ENCODE data around the gene PDK4.

The PDK4 gene

DNA sequence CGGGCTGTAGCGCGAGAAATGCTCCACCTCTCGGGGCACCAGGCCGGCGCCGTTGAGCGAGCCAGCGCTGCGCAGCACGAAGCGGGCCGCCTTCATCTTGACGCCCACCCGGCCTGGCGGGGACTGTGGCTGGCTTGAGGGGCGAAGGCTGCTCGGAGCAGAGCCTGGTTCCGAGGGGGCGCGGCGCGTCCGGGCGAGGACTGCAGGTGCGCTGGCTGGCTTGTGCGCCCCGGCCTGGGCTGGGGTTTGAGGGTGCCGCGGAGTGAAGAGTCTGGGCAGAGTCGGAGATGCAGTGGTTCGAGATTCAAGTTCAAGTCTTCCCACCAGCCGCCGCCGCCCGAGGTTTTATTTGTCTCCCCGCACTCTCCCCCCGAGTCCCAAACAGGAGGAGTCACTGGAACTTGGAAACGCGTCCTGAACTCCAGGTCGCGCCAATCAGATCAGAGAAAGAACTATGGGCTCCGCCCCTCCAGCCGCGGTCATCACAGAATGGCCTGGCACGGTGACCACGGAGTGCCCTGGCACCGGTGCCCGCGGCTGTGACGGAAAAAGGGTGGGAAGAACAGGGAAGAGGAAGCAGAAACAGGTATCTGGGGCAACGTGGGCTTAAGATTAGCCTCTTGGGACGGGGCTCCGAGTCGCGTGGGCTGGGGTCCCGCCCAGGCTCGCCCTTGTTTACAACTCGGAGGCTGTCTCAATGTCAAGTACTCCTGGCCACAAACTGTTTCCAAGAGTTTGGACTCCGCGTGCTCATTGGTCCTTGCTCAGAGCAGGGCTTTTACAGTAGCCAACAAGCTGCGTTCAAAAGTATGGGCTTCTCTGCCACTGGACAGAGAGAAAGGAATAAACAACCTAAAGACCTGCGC lies at the start of gene PDK4:
Gene PDK4, minus strand, starts transcription at position 319 of the 866 bp plus-strand sequence. Its CDS starts 223 bp downstream, at position 96.
- in situ Hi-C loops (cut with HindIII; ENCODE audit: low sequenced_read_pairs): no loop called here

DNA sequence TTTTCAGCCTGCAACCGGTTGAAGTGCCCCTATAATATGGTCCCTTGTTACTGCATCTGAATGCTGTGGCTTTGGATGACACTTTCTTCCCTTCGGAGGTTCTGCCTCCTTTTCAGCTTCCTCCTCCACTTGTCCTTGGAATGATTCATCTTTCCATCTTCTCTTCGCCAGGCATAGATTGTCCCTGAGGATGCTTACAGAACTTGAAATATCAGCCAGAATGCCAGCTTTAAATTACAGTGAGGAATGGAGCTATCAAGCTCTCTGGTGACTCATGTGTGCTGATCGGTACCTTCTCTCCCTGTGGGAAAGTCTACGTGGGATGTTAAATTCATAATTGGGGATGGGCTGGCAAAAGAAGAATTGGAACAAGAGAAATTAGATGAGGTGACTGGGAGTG lies 45.9 kb upstream of the PDK4 start:
- in situ Hi-C loops (cut with HindIII; ENCODE audit: low sequenced_read_pairs): no loop called here

DNA sequence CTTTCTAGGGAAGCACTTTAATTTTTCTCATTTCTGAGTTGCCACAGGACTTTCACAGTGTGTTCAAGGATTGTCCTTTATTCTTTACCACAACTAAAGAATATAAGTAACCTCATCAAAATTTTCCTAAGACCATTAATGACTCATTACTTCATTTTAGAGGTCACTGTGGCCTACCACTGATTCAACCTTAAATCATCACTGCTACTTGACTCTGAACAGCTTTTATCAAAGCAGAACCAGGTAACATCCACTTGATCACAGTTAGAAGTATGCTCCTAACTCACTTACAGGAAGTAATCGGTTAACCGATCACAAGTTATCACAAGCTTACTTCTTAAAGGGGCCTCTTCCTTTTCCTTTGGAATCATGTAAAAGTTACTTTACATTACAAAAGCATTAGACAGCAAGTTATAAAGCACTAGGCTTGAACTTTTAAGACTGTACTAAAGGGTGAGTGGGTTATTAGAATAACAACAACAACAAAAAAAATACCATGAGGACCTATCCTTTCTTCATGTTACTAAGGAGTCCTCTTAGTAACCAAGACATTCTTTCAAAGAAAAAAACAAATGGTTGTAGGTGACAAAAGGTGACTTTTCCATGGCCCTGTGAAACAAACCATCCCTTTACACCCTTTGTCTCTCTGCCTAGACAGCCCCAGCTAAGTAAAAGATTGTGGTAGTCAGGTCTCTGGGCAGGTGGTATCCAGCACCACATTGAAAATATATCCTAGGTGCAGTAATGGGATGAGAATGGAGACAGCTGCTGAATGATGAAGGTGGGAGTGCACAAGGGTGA lies 40.0 kb upstream of the PDK4 start:
- in situ Hi-C loops (cut with HindIII; ENCODE audit: low sequenced_read_pairs): no loop called here

DNA sequence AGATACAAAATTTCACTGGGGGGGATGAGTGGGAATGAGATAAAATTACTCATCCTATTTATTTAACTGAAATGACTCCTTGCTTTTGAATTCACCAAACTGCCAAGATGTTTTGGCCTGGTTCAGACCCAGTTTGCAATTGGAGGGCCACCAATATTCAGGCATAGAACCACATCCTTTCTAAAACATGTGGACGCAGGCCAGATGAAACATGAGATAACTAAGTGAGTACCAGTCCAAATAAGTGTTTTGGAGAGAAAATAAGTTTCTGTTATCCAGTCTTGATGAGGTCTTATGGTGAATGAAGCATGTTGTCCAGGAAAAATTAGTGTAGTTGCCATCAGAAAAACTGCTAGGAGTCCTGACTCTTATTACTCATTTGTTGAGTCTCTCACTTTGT lies 36.3 kb upstream of the PDK4 start:
- in situ Hi-C loops (cut with HindIII; ENCODE audit: low sequenced_read_pairs): no loop called here

DNA sequence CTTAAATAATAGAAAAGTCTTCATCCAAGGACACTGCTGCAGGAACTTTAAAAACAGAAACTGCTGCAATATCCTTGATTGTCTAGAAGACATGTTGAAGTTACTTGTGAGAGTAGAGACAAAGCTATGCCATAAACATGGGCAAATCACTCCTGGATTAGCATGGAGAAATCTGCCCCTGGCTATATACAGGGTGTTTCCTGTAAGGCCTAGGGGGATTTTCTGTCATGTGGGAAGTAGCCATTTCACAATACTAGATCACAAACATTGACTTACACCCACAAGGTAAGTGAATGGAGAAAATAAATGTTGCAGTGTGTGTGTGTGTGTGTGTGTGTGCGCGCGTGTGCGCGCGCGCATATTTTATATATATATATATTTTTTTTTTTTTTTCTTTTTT lies 35.2 kb upstream of the PDK4 start:
- in situ Hi-C loops (cut with HindIII; ENCODE audit: low sequenced_read_pairs): no loop called here

DNA sequence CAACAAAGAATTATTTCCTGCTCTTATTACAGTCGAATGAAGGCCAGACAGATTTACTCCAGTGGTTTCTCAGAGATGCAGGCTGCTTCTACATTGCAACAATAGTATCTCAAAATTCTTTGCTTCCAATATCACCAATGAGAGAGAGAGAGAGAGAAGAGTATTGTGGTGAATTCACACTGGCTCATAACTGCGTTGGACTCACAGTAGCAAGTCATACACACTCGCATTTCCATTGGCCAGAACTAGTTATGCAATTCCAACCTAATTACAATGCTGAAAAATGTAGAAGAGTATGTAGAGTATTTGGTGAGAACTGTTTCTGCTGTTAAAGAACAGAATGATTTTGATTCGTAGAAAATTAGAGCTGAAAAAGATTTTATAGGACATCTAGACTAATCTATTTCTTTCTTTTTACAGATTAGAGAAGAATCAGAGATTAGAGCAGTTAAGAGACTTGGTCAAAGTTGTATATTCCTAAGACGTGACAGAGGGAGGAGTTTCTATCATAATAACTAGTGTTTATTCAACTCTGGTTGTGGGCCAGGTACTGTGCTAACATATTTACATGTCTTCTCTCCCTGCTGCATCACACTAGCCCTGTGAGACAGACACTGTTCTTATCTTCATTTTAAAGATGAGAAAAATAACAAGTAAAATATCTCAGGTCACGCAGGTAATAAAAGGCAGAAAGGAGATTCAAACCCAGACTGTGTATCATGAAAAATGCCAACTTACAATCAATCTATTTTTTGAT lies 34.6 kb upstream of the PDK4 start:
- in situ Hi-C loops (cut with HindIII; ENCODE audit: low sequenced_read_pairs): no loop called here

DNA sequence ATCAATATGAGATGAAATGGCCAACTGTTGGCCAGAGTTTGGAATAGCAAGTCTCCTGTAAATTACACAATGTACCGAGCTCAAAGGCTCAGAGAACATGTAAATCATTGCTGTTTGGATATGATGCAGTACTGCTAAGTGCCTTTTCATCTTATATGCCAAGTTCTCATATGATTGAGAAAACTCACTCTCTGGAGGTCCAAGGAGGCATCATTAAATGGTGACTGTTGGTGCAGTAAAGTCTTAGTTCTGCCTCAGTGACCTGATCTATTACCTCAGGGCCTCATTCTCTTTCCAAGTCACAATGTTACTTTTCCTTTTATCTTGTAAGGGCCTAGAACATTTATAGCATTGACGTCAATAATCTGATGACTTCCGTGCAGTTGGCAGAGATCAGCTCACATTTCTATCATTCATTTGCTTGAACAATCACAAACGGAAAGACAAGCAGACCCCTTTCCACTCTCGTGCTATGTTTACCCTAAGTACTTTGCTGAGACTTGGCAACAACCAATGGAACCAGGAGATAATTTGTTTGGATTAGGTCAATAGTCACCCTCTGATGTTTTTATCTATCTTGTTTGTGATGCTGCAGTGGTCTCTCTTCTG lies 32.6 kb upstream of the PDK4 start:
- in situ Hi-C loops (cut with HindIII; ENCODE audit: low sequenced_read_pairs): no loop called here

DNA sequence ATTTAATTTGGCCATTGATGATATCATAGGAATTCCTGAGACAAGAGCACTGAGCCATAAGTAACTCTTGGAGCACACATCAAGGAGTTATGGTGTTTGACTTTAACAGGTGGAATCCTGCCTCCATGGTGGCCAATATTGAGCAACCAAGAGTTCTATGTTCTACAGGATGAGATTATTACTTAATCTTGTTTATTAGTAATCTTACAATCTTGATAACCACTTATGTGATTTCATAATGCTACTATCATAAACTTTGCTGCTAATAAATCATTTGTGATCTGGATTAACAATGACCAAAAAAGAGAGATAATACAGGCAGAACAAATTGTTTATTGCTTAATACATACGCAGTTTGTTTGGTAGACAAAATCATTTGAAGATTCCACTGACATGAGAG lies 27.5 kb upstream of the PDK4 start:
- in situ Hi-C loops (cut with HindIII; ENCODE audit: low sequenced_read_pairs): no loop called here

DNA sequence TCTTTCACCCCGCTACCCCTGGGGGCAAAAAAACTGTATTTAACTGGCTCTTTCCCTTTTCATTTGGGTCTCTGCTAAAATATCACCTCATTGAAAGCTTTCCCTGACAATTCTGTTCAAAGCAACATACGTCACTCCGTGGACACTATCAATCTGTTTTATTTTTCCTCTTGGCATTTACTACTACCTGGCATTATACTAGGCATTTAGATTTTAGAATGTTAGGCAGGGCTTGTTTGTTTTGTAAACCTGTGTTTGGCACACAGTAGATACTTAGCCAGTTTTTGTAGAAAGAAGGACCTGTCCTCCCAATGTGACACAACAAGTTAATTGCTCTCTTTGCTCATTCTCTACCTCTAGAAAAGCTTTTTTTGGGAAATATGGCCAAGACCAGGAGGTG lies 26.5 kb upstream of the PDK4 start:
- in situ Hi-C loops (cut with HindIII; ENCODE audit: low sequenced_read_pairs): no loop called here

DNA sequence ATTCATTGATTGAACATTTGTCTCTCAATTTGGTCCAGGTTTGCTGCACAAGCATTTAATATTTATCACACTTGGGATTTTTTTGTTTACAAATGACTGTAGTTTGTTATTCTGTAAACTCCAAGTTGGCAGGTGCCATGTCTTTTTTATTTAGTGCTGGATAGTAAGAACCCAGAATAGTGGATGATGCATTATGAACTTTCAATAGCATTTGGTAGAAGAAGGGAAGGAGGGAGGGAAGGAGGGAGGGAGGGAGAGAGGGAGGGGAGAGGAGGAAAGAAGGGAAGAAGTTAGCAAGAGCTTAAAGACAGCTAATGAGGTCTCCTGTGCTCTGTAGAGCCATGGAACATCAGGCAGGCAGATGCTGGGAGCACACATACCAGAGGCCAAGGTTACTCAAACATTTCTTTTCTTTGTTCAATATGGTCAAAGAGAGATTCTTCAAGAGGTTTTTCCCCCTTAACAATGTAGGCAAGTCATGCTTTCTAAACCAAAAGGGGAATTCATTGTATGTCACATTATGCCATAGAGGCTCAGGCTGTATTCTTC lies 25.8 kb upstream of the PDK4 start:
- in situ Hi-C loops (cut with HindIII; ENCODE audit: low sequenced_read_pairs): no loop called here

DNA sequence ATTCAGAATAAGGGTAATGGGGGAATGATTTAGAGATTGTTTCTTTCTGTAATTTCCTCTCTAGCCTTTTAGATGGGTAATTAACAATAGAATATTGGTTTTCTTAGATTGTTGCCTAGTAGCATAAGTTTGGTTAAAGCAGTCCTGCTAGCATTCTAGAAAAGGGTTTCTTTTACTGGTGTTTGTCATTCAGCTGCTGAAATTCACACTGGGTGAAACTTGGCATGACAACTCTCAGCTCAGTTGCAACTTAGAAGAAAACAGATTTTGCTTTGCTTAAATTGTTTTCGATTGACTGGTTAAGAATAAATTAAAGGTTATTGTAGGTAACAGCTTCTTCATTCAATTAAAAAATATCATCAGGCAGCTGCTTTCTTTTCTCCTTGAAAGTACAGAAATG lies 25.1 kb upstream of the PDK4 start:
- in situ Hi-C loops (cut with HindIII; ENCODE audit: low sequenced_read_pairs): no loop called here

DNA sequence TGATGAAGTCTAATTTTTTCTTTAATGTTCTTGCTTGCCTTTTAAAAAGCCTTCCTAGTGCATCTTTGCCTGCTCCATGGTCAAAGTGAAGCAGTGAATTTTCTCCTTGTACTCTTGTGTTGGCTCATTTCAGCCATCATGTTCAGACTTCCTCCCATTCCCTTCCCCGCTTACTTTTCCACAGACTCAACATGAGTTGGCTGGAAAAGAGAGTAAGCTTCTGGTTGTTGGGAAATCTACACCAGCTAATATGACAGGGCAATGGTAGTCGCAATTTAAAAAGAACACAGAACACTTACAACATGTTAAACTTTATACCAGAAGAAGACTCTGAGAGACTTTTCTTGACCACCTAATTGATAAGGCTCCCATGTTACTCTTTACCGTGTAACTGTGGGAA lies 24.3 kb upstream of the PDK4 start:
- in situ Hi-C loops (cut with HindIII; ENCODE audit: low sequenced_read_pairs): no loop called here

DNA sequence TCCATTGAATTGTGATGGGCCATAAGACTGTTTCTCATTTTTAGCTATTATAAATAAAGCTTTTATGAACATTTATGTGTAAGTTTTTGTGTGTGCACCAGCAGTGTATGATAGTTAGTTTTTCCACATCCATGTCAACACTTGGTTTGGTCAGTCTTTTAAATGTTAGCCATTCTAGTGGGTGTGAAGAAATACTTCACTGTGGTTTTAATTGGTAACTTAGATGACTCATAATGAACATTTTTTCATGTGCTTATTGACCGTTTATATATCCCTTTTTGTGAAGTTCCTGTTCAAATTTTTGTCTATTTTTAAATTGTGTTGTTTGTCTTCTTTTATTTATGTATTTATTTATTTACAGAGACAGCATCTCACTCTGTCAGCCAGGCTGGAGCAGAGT lies 23.6 kb upstream of the PDK4 start:
- in situ Hi-C loops (cut with HindIII; ENCODE audit: low sequenced_read_pairs): no loop called here

DNA sequence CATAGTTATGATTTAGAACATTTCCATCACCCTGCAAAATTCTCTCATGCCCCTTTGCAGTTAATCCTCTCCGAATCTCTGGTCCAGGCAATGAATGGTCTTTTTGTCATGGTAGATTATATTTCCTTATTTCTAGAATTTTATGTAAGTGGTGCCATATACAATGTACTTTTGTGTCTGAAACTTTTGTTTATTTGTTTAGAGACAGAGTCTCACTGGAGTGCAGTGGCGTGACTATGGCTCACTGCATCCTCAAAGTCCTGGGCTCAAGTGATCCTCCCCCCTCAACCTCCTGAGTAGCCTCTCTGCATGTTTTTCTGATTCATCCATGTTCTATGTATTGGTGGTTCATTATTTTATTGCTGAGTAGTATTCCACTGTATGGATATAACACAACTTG lies 23.2 kb upstream of the PDK4 start:
- in situ Hi-C loops (cut with HindIII; ENCODE audit: low sequenced_read_pairs): no loop called here

DNA sequence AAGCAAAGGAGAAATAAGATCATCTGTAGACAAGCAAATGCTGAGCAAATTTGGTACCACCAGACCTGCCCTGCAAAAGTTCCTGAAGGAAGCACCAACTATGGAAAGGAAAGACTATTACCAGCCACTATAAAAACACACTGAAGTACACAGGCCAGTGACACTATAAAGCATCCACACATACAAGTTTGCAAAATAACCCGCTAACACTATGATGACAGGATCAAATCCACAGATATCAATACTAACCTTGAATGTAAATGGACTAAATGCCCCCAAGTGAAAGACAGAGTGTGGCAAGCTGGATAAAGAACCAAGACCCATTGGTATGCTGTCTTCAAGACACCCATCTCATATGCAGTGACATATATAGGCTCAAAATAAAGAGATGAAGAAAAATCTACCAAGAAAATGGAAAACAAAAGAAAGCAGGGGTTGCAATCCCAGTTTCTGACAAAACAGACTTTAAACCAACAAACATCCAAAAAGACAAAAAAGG lies 18.2 kb upstream of the PDK4 start:
- in situ Hi-C loops (cut with HindIII; ENCODE audit: low sequenced_read_pairs): no loop called here

DNA sequence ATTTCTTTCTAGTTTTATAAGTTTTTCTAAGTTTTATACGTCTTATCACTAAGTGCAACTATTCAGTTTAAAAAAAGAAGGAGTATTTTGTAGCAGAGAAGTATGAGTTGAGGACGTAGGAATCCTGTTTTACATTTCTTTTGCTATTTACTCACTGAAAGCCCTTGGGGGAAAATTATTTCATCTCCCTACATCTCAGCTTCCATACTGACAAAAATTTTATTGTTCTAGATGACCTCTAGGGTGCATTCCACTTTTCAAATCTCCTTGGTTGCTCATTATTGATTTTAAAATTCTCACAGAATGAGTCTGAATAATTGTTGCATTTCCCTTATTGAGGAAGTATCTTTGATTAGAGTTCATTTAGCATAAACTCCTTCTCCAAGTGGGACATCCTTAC lies 14.9 kb upstream of the PDK4 start:
- in situ Hi-C loops (cut with HindIII; ENCODE audit: low sequenced_read_pairs): no loop called here

DNA sequence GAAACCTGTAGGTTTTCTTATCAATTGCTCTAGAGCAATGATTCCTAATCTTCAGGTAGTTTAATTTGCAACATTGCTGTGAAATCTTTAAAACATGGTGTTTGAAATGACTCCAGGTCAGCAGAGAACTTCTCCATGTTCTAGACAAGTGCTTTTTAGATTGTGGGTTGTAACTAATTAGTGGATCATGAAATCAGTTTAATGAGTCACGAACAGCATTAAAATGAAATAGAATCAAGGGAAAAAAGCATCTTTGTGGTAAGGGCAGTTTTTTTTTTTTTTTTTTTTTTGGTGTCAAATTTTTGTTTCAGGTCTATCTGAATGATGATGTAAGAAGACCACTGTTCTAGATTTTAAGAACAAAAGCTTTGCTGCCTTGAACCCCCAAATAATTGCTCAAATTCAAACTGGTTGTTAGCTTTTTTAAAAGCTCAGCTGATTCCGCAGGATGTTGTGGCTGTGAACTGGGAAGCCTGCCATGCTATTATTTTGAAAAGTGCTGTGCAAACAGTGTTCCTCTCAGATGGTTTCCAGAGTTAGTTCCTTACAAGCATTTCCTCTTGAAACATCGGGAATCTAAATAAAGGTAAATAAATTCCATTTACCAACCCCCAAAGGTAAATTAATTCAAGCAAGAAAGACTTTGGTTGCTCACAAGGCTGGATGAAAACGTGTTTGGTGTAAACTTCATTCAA lies 13.1 kb upstream of the PDK4 start:
- in situ Hi-C loops (cut with HindIII; ENCODE audit: low sequenced_read_pairs): no loop called here

DNA sequence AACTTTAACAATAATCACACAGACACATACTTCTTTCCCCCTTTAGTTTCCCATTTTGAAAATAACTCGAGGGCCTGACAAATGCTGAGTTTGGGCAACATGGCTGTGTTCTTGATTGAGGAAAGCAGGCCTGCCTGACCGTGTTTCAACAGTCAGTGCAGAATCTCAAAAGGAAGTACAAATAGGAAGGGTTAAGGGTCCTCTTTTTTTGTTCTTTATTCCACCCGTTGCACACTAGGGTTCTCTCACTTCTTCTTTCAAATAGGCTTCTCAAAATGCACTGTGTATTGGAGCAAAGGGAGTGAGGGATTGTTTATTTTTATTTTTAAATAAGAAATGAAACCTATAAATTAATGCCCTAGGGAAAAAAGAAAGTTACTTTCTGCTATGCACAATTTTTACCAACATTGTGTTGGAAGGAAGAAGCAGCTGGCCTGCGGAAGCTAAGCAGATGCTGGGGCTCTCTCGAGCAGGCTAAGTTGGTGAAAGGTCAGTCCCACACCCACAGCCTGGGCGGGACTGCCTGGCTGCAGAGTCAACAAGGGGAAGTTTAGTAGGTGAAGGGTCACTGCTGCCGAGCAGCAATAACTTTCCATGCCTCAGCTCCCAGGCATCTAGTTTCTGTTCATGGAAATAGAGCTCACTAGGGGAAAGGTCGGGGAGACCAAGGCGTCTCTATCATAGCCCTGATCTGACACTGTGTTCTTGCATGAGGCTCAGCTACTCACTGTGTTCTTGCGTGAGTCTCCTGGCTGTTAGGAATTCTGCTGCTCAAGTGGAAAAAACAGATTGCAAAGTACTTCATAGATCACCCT lies 12.2 kb upstream of the PDK4 start:
- in situ Hi-C loops (cut with HindIII; ENCODE audit: low sequenced_read_pairs): no loop called here

DNA sequence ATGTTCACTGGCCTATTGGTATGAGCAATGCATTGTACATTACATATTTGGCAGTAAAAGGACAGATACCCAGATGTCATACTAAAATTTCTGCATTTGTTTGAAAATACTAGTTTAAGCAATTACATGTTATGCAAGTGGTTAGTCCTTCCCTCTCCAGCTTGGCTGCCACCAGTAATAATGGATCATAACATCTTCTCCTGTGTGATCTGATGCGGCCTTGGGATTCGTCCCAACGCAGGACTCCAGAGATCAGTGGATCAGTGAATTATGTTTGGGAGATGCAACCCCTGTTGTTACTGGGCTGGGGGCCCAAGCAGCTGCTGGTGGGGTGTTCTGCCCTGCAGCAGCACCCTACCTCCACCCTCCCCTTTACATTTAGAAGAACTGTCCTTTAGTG lies 11.2 kb upstream of the PDK4 start:
- in situ Hi-C loops (cut with HindIII; ENCODE audit: low sequenced_read_pairs): no loop called here
